ENCODE data around the gene TRMT112.
"Not testable (repeated sequence)": the region's sequence is repeated elsewhere in the genome, so short reads cannot be mapped to it uniquely, and the experiment has no call there.

TRMT112 gene

GRCh38 chr11:64312947-64313346, 4.4 kb downstream of the TRMT112 start:
- DNase-seq (ENCODE audit: low read depth, low spot score): no peak
- H3K4me3 ChIP-seq (ENCODE audit: low read depth, low read length): no peak overlapping the region
- TF ChIP-seq CTCF (IDR thresholded peaks at IDR 0.05; ENCODE audit: insufficient read depth, low read length, missing control alignments): no peak
- ChIA-PET POLR2A (no interaction called here), CTCF (interaction anchor here (1.1 to 10.4 kb wide), 3 partner anchors 9 to 43 kb away, joined by 3 to 111 read pairs (median 8); partner anchors contain the start of genes CATSPERZ and ESRRA)

- POLR2A ChIA-PET; DNase-seq (ENCODE audit: low read depth, low spot score); H3K4me3 ChIP-seq (ENCODE audit: low read depth, low read length): not testable (repeated sequence)
- CTCF ChIA-PET: interaction anchor here (0.7 to 8.2 kb wide), 3 partner anchors 8 to 47 kb away, joined by 3 to 111 read pairs (median 4); partner anchors contain the start of genes PRDX5 and TRMT112
Observed at GRCh38 chr11:64307795-64308194, 9.6 kb downstream of the TRMT112 start.

- CTCF ChIA-PET: interaction anchor here (7.1 to 8.2 kb wide), 2 partner anchors 9 to 46 kb away, joined by 111 to 127 read pairs; partner anchors contain the start of genes PRDX5 and TRMT112
- TF ChIP-seq CTCF (IDR thresholded peaks at IDR 0.05; ENCODE audit: insufficient read depth, low read length, missing control alignments): no peak
- POLR2A ChIA-PET: interaction anchor here (1.0 kb wide), 1 partner anchor 10 kb away, joined by 5 read pairs; the partner anchor contains the start of genes PRDX5 and TRMT112
- H3K4me3 ChIP-seq (ENCODE audit: low read depth, low read length): peak overlapping the region; percentile 71
- DNase-seq (ENCODE audit: low read depth, low spot score): no peak
Observed at GRCh38 chr11:64306876-64307622, 10.3 kb downstream of the TRMT112 start.

GRCh38 chr11:64306563-64306875, 10.8 kb downstream of the TRMT112 start:
- POLR2A ChIA-PET: interaction anchor here (1.0 kb wide), 1 partner anchor 11 kb away, joined by 5 read pairs; the partner anchor contains the start of genes PRDX5 and TRMT112

GRCh38 chr11:64305691-64306562, 11.4 kb downstream of the TRMT112 start:
- peak; percentile 8 for TF ChIP-seq CTCF (IDR thresholded peaks at IDR 0.05; ENCODE audit: insufficient read depth, low read length, missing control alignments)
- H3K4me3 ChIP-seq (ENCODE audit: low read depth, low read length): peak overlapping the region; percentile 71
- DNase-seq (ENCODE audit: low read depth, low spot score): no peak
- ChIA-PET POLR2A (interaction anchor here (1.0 to 2.0 kb wide), 4 partner anchors 12 to 120 kb away, joined by 3 to 12 read pairs (median 6); partner anchors contain the start of genes PRDX5, STIP1 and TRMT112), CTCF (interaction anchor here (5.8 to 8.2 kb wide), 3 partner anchors 10 to 59 kb away, joined by 111 to 139 read pairs (median 127); partner anchors contain the start of genes PLCB3, PPP1R14B, PRDX5 and TRMT112)

More at GRCh38 chr11:64306563-64306875, 10.8 kb downstream of the TRMT112 start:
- no peak for TF ChIP-seq CTCF (IDR thresholded peaks at IDR 0.05; ENCODE audit: insufficient read depth, low read length, missing control alignments)
- CTCF ChIA-PET: interaction anchor here (7.1 to 8.2 kb wide), 2 partner anchors 9 to 46 kb away, joined by 111 to 127 read pairs; partner anchors contain the start of genes PRDX5 and TRMT112
- no peak for DNase-seq (ENCODE audit: low read depth, low spot score)
- peak overlapping the region; percentile 71 for H3K4me3 ChIP-seq (ENCODE audit: low read depth, low read length)

GRCh38 chr11:64305075-64305690, 12.2 kb downstream of the TRMT112 start, which contains the start of gene ESRRA:
Gene ESRRA (plus strand): TSS chr11:64305524. CDS start chr11:64307180, 1,656 bp downstream.
- POLR2A ChIA-PET: interaction anchor here (0.6 to 2.3 kb wide), 7 partner anchors 12 to 120 kb away, joined by 3 to 12 read pairs (median 4); partner anchors contain the start of genes PRDX5, STIP1 and TRMT112
- DNase-seq (ENCODE audit: low read depth, low spot score): peak; percentile 56
- CTCF ChIA-PET: interaction anchor here (0.6 to 8.2 kb wide), 29 partner anchors 10 to 467 kb away, joined by 3 to 305 read pairs (median 9); partner anchors contain the start of genes BAD, FERMT3, FKBP2 and GPR137
- peak within 1 kb of the TSS; percentile 73 for H3K4me3 ChIP-seq (ENCODE audit: low read depth, low read length)
- TF ChIP-seq CTCF (IDR thresholded peaks at IDR 0.05; ENCODE audit: insufficient read depth, low read length, missing control alignments): no peak
